Kidney epithelial cell (primary cell): ENCODE results near the gene BPIFA2. TPM values are rescaled to one million over a fixed set of nuclear protein-coding genes. Genes with fewer than 3 reads are reported as not detected.

Experiments used
- DNase-seq: peaks from one replicate; pipeline ENCODE4 v3.0.0-alpha.2; 2010; ENCODE audit warnings: low read depth
- H3K27me3 ChIP-seq: 2 replicates; pipeline ENCODE4 v1.6.0; 2011; ENCODE audit warnings: low read length; ENCODE audit not compliant: control insufficient read depth, insufficient read depth
- H3K36me3 ChIP-seq: 2 replicates; pipeline ENCODE4 v1.5.1; 2011; ENCODE audit warnings: low read length; ENCODE audit not compliant: control insufficient read depth, insufficient read depth
- H3K4me3 ChIP-seq: 2 replicates; pipeline ENCODE4 v1.5.1; 2011; ENCODE audit warnings: low read depth, mild to moderate bottlenecking, control low read depth, low read length
- total RNA-seq: library from RNA; depleted of rRNA; stranded (reverse); fragments of >200 nt; gene quantifications from 2 replicates; pipeline ENCODE4 v1.2.3, GENCODE V29; 2015
- TF ChIP-seq, protein P1 (sequence below): IDR thresholded peaks from 2 replicates; pipeline ENCODE4 v1.5.1; 2011; ENCODE audit warnings: mild to moderate bottlenecking, moderate library complexity, low read length, control low read depth, inconsistent platforms; ENCODE audit not compliant: insufficient read depth, poor library complexity, severe bottlenecking

The BPIFA2 gene
- total RNA-seq, 1 donor from 2014 or later = not detected

DNA sequence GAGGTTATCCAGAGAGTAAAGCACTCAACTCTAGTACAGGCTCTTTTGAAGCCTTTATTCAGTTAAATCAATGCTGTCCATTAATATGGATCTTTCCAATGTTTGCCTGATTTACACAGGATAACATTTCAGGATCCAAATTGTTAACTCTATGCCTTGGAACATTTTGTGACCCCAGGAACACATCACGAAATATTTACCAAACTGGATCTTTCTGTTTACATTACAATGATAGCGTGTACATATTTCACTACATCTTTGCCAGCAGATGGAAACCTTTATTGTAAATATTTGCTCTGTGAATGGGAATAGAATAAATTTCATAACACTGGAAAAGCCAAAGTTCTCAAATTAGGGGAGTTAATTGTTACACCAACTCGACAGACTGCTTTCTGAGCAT, 23.5 kb downstream of the BPIFA2 start:
- no peaks in the 10 kb centered on the region for H3K36me3 ChIP-seq
- DNase-seq = no peak
- TF ChIP-seq, protein P1, sequence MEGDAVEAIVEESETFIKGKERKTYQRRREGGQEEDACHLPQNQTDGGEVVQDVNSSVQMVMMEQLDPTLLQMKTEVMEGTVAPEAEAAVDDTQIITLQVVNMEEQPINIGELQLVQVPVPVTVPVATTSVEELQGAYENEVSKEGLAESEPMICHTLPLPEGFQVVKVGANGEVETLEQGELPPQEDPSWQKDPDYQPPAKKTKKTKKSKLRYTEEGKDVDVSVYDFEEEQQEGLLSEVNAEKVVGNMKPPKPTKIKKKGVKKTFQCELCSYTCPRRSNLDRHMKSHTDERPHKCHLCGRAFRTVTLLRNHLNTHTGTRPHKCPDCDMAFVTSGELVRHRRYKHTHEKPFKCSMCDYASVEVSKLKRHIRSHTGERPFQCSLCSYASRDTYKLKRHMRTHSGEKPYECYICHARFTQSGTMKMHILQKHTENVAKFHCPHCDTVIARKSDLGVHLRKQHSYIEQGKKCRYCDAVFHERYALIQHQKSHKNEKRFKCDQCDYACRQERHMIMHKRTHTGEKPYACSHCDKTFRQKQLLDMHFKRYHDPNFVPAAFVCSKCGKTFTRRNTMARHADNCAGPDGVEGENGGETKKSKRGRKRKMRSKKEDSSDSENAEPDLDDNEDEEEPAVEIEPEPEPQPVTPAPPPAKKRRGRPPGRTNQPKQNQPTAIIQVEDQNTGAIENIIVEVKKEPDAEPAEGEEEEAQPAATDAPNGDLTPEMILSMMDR = no peak
- no peak overlapping the region for H3K4me3 ChIP-seq
- H3K27me3 ChIP-seq = no peaks in the 10 kb centered on the region

DNA sequence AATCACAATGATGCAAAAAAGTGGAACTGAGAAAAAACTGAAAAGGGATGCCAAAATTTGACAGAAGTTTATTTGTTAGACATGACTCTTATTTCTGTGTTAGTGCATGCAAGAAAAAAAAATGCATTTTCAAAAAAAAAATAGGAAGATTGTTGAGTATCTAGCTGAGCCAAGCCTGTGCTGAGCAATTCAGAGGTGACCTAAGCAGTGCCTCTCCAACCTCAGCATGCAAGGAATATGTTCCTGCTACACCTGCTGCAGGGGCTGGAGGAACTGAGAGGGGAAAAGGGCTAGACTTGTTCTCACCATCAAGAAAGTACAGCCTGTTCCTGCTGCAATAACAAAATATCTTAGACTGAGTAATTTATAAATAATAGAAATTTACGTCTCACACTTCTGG, 24.0 kb downstream of the BPIFA2 start:
- no peaks in the 10 kb centered on the region for H3K36me3 ChIP-seq

GRCh38 chr20:33192912-33193501, 25.0 kb downstream of the BPIFA2 start:
- no peak for DNase-seq
- H3K4me3 ChIP-seq = no peak overlapping the region
- H3K27me3 ChIP-seq = no peaks in the 10 kb centered on the region
- H3K36me3 ChIP-seq = no peaks in the 10 kb centered on the region
- TF ChIP-seq, protein P1 = no peak

More for the DNA sequence above, 24.0 kb downstream of the BPIFA2 start:
- no peak for DNase-seq
- Histone ChIP-seq H3K4me3 (no peak overlapping the region), H3K27me3 (no peaks in the 10 kb centered on the region)
- TF ChIP-seq, protein P1 = no peak

- Histone ChIP-seq H3K4me3 (no peak overlapping the region), H3K36me3 (no peaks in the 10 kb centered on the region), H3K27me3 (no peaks in the 10 kb centered on the region)
- TF ChIP-seq, protein P1 = no peak
- no peak for DNase-seq
Observed at GRCh38 chr20:33199026-33199425, 31.1 kb downstream of the BPIFA2 start.

GRCh38 chr20:33202451-33202850, 34.5 kb downstream of the BPIFA2 start:
- H3K4me3 ChIP-seq = no peak overlapping the region
- DNase-seq = no peak
- no peaks in the 10 kb centered on the region for H3K27me3 ChIP-seq
- TF ChIP-seq, protein P1 = no peak
- H3K36me3 ChIP-seq = no peaks in the 10 kb centered on the region

- no peak for DNase-seq
- TF ChIP-seq, protein P1 = no peak
- no peak overlapping the region for H3K4me3 ChIP-seq
- no peaks in the 10 kb centered on the region for H3K27me3 ChIP-seq
- H3K36me3 ChIP-seq = no peaks in the 10 kb centered on the region
Observed at GRCh38 chr20:33203444-33203843, 35.5 kb downstream of the BPIFA2 start.
